Measurements from ENCODE around the gene APOM.
A peak's percentile ranks its signal among the peaks of the same experiment; 100 is the strongest.

Gene APOM

GRCh38 chr6:31631681-31632278 lies 23.9 kb upstream of the APOM start:
- no peak for DNase-seq

GRCh38 chr6:31632279-31632946 lies 23.3 kb upstream of the APOM start:
- no peak for DNase-seq

GRCh38 chr6:31633447-31633846 lies 22.2 kb upstream of the APOM start:
- no peak for DNase-seq

DNA sequence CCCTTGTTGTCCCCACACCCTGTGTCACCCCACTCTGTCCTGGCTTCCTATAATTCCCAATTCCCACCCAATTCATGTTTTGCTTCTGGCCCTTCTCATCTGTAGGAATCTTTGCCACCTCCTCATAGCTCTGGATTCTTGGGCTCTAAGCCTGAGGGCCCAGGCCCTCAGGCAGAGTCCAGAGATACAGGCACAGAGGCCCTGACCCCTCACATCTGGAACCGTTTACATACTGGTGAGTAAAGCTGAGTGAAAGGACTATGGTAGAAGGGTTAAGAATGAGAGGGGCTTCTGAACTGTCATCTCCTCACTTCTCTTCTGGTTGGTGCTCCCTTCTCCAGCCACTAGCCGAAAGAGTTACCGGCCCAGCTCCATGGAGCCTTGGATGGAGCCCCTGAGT lies 21.6 kb upstream of the APOM start:
- DNase-seq = no peak

GRCh38 chr6:31634969-31635575 lies 20.6 kb upstream of the APOM start:
- no peak for DNase-seq

GRCh38 chr6:31636698-31637596 lies 18.7 kb upstream of the APOM start:
- DNase-seq = no peak

GRCh38 chr6:31639043-31639442 lies 16.7 kb upstream of the APOM start:
- DNase-seq = no peak

DNA sequence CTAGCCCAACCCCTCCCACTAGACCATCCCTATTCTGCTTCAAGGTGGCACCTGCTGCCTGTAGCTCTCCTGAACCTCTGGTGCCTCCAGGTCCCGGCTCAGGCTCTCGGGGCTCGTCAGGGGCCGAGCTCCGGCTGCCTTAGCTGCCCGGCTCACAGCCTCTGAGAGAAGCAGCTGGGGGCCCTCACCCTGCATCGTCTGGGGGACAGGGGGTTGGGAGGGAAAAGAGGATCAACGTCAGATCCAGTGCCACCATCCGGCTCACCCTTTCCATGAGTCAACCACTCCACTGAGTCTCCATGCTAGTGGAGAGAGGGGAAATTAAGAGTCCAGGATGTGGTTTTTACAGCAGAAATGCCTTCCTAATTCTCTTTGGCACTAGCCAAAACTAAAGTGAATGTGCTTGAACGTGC lies 16.2 kb upstream of the APOM start:
- DNase-seq = peak; percentile 40

DNA sequence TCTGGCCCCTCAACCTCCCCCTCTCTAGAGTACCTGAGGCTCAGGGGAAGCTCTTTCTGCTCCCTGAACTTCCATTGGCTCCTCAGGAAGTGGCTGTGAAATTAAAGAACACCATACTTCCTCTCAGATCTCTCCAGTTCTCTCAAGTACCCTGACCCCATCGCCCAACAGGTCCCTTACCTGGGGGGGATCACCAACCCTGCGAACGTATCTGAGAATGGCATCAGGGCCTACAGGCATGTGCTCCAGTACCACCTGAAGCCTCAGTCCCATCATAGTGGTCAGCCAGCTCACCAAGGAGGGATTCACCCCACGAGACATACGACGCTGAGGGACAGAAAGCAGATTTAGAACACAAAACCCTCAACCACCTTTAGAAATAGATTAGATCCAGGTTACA lies 15.1 kb upstream of the APOM start:
- DNase-seq = no peak

- no peak for DNase-seq
Measured at GRCh38 chr6:31641370-31641769, 14.3 kb upstream of the APOM start.

GRCh38 chr6:31642798-31643570 lies 12.7 kb upstream of the APOM start:
- DNase-seq = no peak

- no peak for DNase-seq
Measured at GRCh38 chr6:31643818-31644454, 11.8 kb upstream of the APOM start.

DNA sequence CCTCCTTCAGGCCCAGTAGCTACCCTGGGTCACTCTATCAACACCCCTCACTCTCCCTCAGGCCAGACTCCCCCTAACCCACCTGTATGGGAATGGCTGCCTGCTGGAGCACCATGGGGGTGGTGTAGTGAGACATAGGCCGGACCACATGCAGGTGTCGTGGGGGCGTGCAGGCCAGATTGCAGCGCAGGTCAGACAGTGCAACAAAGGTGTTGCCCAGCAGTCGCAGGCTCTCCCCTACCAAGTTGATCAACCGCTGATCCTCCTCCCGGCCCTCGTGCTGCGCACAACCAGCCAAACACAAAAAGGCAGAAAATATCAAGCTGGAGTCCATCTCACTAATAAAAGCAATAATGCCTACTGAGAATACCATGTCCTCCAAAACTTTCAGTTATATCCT lies 10.4 kb upstream of the APOM start:
- no peak for DNase-seq

DNA sequence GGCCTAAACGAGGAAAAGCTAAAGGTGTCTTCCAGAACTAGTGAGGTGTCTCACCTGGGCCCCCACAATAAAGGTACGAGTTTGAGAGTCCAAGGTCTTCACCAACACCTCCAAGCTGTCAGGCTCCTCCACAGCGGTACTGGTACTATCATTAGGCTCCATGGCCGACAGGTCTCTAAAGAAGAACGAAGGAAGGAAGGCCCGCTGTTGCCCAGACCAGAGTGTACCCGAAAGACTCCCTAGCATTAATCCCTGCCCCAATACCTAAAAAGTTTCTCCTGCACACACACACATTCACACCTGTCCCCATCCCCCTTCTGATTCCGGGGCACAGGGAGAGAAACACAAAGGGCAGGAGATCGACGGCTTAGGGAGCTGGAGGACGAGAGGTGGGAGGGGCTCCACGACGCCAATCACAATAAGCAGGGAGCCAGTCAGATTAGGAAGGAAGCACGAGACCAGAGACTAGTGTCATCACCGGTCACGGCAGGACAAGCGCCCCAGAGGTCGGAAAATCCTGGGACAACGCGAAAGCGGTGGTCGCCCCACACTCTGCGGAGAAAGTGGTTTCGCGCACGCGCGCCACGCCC lies 4.0 kb upstream of the APOM start:
- DNase-seq = peak; percentile 57

DNA sequence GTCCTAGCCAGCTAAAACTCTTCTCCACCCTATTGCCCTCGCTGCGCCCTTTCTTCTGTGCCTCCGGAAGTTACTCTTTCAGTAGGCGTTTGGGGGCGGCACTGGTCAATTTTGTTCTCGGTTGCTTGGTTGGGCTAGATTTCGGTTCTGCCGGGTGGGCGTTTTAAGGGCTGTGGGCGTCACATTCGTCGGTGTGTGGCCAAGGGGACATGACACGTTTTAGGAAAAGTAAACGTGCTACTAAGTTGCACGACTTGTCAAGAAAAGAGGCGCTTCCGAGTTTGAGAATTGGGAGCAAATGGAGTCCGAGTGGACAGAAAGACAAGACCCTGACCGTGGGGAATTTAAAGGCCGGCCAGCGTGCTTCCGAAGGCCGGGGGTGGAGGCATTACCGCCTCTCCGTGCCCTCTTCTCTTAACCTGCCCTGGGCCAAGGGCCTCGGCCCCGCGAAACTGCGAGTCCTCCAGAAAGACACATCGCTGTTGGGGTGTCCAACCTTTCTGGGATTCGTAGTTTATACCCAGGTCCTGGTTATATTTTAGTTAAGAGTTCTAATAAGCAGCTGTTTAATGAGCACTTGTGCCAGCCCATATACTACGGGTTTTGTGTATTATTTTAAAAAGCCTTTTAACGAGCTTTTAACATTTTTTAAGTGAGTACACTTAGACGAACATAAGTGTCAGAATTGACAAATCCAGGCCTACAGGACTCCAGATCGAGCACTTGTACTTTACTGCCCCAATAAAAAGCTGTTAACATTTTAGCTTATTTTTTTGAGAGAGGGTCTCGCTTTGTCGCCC lies 2.6 kb upstream of the APOM start:
- DNase-seq = peak; percentile 93

DNA sequence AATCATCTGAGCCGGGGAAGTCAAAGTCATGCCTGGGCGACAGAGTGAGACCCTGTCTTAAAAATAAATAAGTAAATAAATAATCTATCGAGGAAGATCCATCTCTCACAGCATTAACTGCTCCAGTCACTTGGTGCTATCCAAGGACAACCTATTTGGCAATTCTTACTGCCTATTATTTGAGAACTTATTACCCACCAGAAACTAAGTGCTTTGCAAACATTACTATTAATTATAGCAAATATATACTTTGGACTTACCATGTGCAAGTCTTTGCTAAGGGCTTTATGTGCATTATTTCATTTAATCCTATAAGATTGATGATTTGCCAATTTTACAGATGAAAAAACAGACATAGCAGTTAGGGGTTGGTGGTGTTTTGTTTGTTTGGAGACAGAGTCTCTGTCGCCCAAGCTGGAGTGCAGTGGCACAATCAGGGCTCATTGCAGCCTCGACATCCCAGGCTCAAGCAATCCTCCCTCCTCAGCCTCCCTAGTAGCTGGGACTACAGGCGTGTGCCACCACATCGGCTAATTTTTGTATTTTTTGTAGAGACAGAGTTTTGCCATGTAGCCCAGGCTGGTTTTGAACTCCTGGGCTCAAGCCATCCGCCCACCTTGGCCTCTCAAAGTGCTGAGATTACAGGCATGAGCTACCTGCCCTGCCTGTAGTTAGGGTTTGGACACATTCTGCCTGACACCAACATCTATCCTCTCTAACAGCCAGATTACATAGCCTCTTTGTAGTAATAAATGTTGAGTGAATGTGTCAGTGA lies 933 bp upstream of the APOM start:
- DNase-seq = no peak

GRCh38 chr6:31657406-31658157 lies 1.9 kb downstream of the APOM start:
- DNase-seq = no peak

DNA sequence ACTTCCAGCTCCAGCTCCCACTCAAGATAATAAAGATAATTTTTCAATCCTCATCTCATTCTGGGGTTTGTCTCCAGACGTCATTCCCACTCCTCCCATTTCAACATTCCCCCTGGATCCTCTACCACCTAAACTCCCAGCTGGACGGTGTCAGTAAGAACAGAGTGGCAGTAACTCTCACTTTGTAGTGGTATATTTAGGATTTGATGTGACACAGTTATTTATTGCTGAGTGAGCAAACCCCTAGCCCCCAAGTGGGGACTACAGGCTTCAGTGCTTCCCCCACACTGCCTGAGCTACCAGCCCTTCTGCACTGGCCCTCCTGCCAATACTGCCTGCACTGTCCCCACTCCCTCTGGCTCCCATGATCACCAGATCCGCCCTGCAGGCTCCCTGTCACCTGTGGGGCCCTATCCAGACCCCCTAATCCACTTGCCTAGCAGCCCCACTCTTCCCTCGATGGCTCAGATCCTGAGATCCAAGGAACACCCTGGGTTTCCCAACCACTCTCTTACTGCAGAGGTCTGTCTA lies 2.5 kb downstream of the APOM start:
- no peak for DNase-seq

Measured in fibroblast of upper back skin (primary cell).